SK-N-SH (cell line): Measurements from ENCODE around the gene NAIP.
"Not testable (repeated sequence)": the region's sequence is repeated elsewhere in the genome, so short reads cannot be mapped to it uniquely, and the experiment has no call there.

Source experiments
- CTCF ChIP-seq: fragments of 200-600 bp; sonication (generic); IDR thresholded peaks from 2 replicates; pipeline ENCODE4 v1.6.1; 2017; ENCODE audit warnings: antibody characterized with exemption, mild to moderate bottlenecking, moderate library complexity
- EP300 ChIP-seq, 2 experiments: IDR thresholded peaks; 2 replicates each; pipeline versions ENCODE4 v1.4.0 to v1.6.1; 2012; ENCODE audit warnings: borderline replicate concordance in 1 of 2, low read depth in 1 of 2, low read length in 1 of 2
- GABPA ChIP-seq: IDR thresholded peaks from 2 replicates; pipeline ENCODE4 v1.4.0; 2012; ENCODE audit warnings: low read depth, mild to moderate bottlenecking
- JUND ChIP-seq: IDR thresholded peaks from 2 replicates; pipeline ENCODE4 v1.4.0; 2012
- MAX ChIP-seq: IDR thresholded peaks from 2 replicates; pipeline ENCODE4 v1.4.0; 2012; ENCODE audit warnings: low read depth
- RAD21 ChIP-seq: IDR thresholded peaks from 2 replicates; pipeline ENCODE4 v1.6.1; 2012; ENCODE audit warnings: mild to moderate bottlenecking, low read length
- TEAD4 ChIP-seq: IDR thresholded peaks from 2 replicates; pipeline ENCODE4 v1.4.0; 2012; ENCODE audit warnings: mild to moderate bottlenecking, borderline replicate concordance; ENCODE audit not compliant: insufficient read depth
- USF1 ChIP-seq: IDR thresholded peaks from 2 replicates; pipeline ENCODE4 v1.4.0; 2012; ENCODE audit warnings: low read depth, borderline replicate concordance
- YY1 ChIP-seq: IDR thresholded peaks from 2 replicates; pipeline ENCODE4 v1.4.0; 2012; ENCODE audit warnings: low read depth, mild to moderate bottlenecking

GRCh38 chr5:70925211-70925562 lies 100.0 kb downstream of the NAIP start:
- TF ChIP-seq YY1; USF1; JUND; MAX; CTCF; GABPA; EP300 (IDR thresholded peaks at IDR 0.05; ENCODE audit: borderline replicate concordance in 1 of 2, low read depth in 1 of 2, low read length in 1 of 2); RAD21; TEAD4: not testable (repeated sequence)
